Panc1 (cell line): ENCODE results near the gene PAX1. TPM values are rescaled to one million over a fixed set of nuclear protein-coding genes. Genes with fewer than 3 reads are reported as not detected.

ENCODE experiments used
- ATAC-seq: fragments of 200-7000 bp; cut with Tn5 transposase; 2 replicates; pipeline ENCODE4 v1.9.1; 2020; ENCODE audit warnings: mild to moderate bottlenecking, moderate library complexity
- BruUV-seq: library from RNA; stranded (reverse); fragments of 400-500 nt; replicated peaks from 2 replicates; lab custom pipeline; 2021; lab: Mats Ljungman, UMichigan
- CTCF ChIA-PET: fragments of 300-600 bp; sonication (Branson Sonifier 250); formaldehyde crosslinking; loops from one replicate; lab custom pipeline; 2022; ENCODE audit warnings: antibody characterized with exemption; lab: Charles Lee
- POLR2A ChIA-PET: fragments of 300-600 bp; sonication (Branson Sonifier 250); formaldehyde crosslinking; loops from one replicate; lab custom pipeline; 2022; ENCODE audit warnings: antibody characterized with exemption; lab: Charles Lee
- DNase-seq: peaks from one replicate; pipeline ENCODE4 v3.0.0-alpha.2; 2010; ENCODE audit warnings: low read depth, low spot score
- H3K27ac ChIP-seq: 2 replicates; pipeline ENCODE4 v1.5.1; 2011; ENCODE audit warnings: mild to moderate bottlenecking, low read length, inconsistent platforms
- H3K27me3 ChIP-seq: fragments of 200-500 bp; sonication (Bioruptor generic); 2 replicates; pipeline ENCODE4 v1.6.0; 2014; ENCODE audit warnings: low read length, inconsistent platforms; ENCODE audit not compliant: control insufficient read depth, insufficient read depth
- H3K36me3 ChIP-seq: fragments of 200-500 bp; sonication (Bioruptor generic); 2 replicates; pipeline ENCODE4 v1.5.1; 2014; ENCODE audit warnings: inconsistent platforms, mild to moderate bottlenecking, low read length, moderate library complexity; ENCODE audit not compliant: control insufficient read depth, insufficient read depth
- H3K4me1 ChIP-seq: 2 replicates; pipeline ENCODE4 v1.5.1; 2011; ENCODE audit warnings: inconsistent platforms, mild to moderate bottlenecking, low read length, moderate library complexity; ENCODE audit not compliant: control insufficient read depth, insufficient read depth
- H3K4me3 ChIP-seq, 2 experiments: 2 replicates each; pipeline ENCODE4 v1.5.1; 2011 to 2012; ENCODE audit warnings: low read depth in 2 of 2, low read length in 2 of 2, mild to moderate bottlenecking in 2 of 2, inconsistent platforms in 1 of 2, moderate library complexity in 1 of 2
- H3K9me3 ChIP-seq: fragments of 200-500 bp; sonication (Bioruptor generic); 2 replicates; pipeline ENCODE4 v1.5.1; 2014; ENCODE audit warnings: low read depth, mild to moderate bottlenecking, inconsistent platforms, low read length, moderate library complexity; ENCODE audit not compliant: control insufficient read depth, insufficient read depth
- POLR2AphosphoS5 ChIP-seq: IDR thresholded peaks from 2 replicates; pipeline ENCODE4 v1.6.1; 2012; ENCODE audit warnings: mild to moderate bottlenecking, low read depth, low read length, moderate library complexity
- SIN3A ChIP-seq: IDR thresholded peaks from 2 replicates; pipeline ENCODE4 v1.6.1; 2012; ENCODE audit warnings: low read depth, mild to moderate bottlenecking, low read length, moderate library complexity, borderline replicate concordance; ENCODE audit not compliant: insufficient read depth
- TCF7L2 ChIP-seq: IDR thresholded peaks from 2 replicates; pipeline ENCODE4 v1.6.1; 2011; ENCODE audit warnings: mild to moderate bottlenecking, low read depth, low read length, inconsistent platforms
- in situ Hi-C: cut with HindIII; loops from 2 replicates; pipeline ENCODE4 v1.10.0; 2016; ENCODE audit warnings: low sequenced_read_pairs, low pct_unique_long_range_greater_than_20kb
- intact Hi-C: fragments of 100-400 bp; cut with micrococcal nuclease; formaldehyde crosslinking; loops from one replicate; pipeline ENCODE4 v1.10.0; 2022; ENCODE audit not compliant: unreplicated experiment
- total RNA-seq: library from RNA; stranded (reverse); gene quantifications from one replicate; pipeline ENCODE4 v1.2.1, GENCODE V29; 2021; ENCODE audit not compliant: unreplicated experiment
- TF ChIP-seq, protein P1 (sequence below): fragments of 450-650 bp; IDR thresholded peaks from 2 replicates; pipeline ENCODE4 v1.5.1; 2017; ENCODE audit warnings: mild to moderate bottlenecking
- TF ChIP-seq, protein P2 (sequence below), 2 experiments: IDR thresholded peaks; 2 replicates each; pipeline ENCODE4 v1.6.1; 2011 to 2012; ENCODE audit warnings: low read depth in 2 of 2, control low read depth in 1 of 2, low read length in 1 of 2, mild to moderate bottlenecking in 1 of 2, moderate library complexity in 1 of 2; ENCODE audit not compliant: insufficient read depth in 1 of 2

PAX1 gene
- total RNA-seq, 1 experiment from 2014 or later = not detected

- BruUV-seq = no TSS peak
- DNase-seq = no peak
- in situ Hi-C loops = no loop called here
These were observed 12.1 kb upstream of the PAX1 start for GRCh38 chr20:21693322-21693721.

DNA sequence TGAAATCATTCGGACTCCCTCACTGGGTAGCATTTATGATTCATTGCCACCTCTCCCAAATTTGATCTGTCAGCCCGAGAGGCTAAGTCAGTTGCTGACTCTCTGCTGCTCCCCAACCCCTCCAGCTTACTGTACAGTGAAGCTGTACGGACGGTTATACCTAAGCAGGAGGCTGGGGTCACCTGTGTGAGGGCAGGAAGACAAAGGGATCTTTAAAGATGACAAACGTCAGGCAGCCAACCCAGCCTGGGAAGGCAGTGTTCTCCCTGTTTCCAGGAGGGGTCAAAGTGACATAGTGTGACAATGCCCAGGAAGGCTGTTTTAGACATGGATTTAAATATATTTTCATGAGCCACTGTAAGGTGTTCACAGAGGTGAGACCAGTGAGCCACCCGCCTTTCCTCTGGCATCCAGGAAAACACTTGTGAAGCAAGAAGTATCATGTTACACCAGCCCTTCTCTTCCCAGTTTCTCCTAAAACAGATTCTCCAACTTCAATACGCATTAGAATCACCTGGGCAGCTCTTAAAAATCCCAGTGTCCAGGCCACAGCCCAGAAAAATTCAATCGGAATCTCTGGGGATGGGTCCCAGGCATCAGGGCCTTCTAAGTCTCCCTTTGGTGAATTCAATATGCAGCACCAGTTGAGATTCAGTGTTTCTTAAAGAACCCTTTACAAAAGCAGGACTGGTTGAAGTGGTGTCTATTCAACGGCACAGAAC lies 6.8 kb upstream of the PAX1 start:
- TF ChIP-seq TCF7L2 (no peak), SIN3A (no peak), POLR2AphosphoS5 (no peak)
- TF ChIP-seq, protein P1, sequence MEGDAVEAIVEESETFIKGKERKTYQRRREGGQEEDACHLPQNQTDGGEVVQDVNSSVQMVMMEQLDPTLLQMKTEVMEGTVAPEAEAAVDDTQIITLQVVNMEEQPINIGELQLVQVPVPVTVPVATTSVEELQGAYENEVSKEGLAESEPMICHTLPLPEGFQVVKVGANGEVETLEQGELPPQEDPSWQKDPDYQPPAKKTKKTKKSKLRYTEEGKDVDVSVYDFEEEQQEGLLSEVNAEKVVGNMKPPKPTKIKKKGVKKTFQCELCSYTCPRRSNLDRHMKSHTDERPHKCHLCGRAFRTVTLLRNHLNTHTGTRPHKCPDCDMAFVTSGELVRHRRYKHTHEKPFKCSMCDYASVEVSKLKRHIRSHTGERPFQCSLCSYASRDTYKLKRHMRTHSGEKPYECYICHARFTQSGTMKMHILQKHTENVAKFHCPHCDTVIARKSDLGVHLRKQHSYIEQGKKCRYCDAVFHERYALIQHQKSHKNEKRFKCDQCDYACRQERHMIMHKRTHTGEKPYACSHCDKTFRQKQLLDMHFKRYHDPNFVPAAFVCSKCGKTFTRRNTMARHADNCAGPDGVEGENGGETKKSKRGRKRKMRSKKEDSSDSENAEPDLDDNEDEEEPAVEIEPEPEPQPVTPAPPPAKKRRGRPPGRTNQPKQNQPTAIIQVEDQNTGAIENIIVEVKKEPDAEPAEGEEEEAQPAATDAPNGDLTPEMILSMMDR = no peak
- TF ChIP-seq, protein P2, sequence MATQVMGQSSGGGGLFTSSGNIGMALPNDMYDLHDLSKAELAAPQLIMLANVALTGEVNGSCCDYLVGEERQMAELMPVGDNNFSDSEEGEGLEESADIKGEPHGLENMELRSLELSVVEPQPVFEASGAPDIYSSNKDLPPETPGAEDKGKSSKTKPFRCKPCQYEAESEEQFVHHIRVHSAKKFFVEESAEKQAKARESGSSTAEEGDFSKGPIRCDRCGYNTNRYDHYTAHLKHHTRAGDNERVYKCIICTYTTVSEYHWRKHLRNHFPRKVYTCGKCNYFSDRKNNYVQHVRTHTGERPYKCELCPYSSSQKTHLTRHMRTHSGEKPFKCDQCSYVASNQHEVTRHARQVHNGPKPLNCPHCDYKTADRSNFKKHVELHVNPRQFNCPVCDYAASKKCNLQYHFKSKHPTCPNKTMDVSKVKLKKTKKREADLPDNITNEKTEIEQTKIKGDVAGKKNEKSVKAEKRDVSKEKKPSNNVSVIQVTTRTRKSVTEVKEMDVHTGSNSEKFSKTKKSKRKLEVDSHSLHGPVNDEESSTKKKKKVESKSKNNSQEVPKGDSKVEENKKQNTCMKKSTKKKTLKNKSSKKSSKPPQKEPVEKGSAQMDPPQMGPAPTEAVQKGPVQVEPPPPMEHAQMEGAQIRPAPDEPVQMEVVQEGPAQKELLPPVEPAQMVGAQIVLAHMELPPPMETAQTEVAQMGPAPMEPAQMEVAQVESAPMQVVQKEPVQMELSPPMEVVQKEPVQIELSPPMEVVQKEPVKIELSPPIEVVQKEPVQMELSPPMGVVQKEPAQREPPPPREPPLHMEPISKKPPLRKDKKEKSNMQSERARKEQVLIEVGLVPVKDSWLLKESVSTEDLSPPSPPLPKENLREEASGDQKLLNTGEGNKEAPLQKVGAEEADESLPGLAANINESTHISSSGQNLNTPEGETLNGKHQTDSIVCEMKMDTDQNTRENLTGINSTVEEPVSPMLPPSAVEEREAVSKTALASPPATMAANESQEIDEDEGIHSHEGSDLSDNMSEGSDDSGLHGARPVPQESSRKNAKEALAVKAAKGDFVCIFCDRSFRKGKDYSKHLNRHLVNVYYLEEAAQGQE (IDR thresholded peaks at IDR 0.05; ENCODE audit: insufficient read depth in 1 of 2, low read depth in 2 of 2, low read length in 1 of 2) = no peak
- ChIA-PET CTCF (no interaction called here), POLR2A (no interaction called here)
- Histone ChIP-seq H3K27me3 (peaks cover 8% of the 10 kb centered on the region), H3K36me3 (no peaks in the 10 kb centered on the region), H3K9me3 (no peaks in the 10 kb centered on the region), H3K27ac (no peak overlapping the region), H3K4me3 (no peak overlapping the region), H3K4me1 (no peaks in the 10 kb centered on the region)
- in situ Hi-C loops (no loop called here), intact Hi-C loops (no loop called here)
- ATAC-seq (no peak), DNase-seq (no peak)
- no TSS peak for BruUV-seq

More at GRCh38 chr20:21693322-21693721, 12.1 kb upstream of the PAX1 start:
- no peaks in the 10 kb centered on the region for H3K36me3 ChIP-seq
- intact Hi-C loops = no loop called here
- no peaks in the 10 kb centered on the region for H3K4me1 ChIP-seq
- TF ChIP-seq, protein P2 (IDR thresholded peaks at IDR 0.05; ENCODE audit: insufficient read depth in 1 of 2, low read depth in 2 of 2, low read length in 1 of 2) = no peak
- TF ChIP-seq, protein P1 = peak; percentile 46
- TF ChIP-seq SIN3A (no peak), TCF7L2 (no peak), POLR2AphosphoS5 (no peak)
- ATAC-seq = no peak
- H3K27me3 ChIP-seq = peaks cover 2% of the 10 kb centered on the region
- no peak overlapping the region for H3K27ac ChIP-seq
- CTCF ChIA-PET = no interaction called here
- H3K9me3 ChIP-seq = no peaks in the 10 kb centered on the region
- H3K4me3 ChIP-seq = no peak overlapping the region
- POLR2A ChIA-PET = no interaction called here
